ENCODE data around the gene CSNK1G1.

CSNK1G1 gene

DNA sequence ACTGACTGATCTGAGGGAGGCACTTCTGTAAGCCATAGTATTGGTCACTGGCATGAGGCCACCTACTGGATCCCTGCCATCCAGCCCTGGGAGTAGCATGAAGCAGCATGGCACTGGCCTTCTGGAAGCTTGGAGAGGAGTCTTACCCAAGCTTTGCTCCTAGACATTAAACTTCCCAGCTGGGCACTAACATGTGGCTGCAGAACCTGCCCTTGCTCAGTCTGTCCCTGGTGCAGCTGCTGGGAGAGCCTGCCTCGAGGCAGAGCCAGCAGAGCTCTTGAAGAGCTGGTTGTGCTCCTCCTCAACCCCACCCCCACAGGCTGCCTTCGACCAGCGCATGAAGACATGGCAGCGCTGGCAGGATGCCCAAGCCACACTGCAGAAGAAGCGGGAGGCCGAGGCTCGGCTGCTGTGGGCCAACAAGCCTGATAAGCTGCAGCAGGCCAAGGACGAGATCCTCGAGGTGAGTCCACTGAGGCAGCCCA lies 221.6 kb downstream of the CSNK1G1 start:
- H3K4me1 ChIP-seq (ENCODE audit: control insufficient read depth in 1 of 2, insufficient read depth in 2 of 2, low read length in 2 of 2) = no peaks in the 10 kb centered on the region
- H3K27ac ChIP-seq (ENCODE audit: low read depth, low read length) = no peak overlapping the region
- no peak overlapping the region for H4K8ac ChIP-seq (ENCODE audit: low read depth, low read length)
- no CpG with 5 or more reads among the region's 9 CpGs for WGBS (ENCODE audit: extremely low coverage, insufficient coverage, insufficient read length)
- H2BK120ac ChIP-seq (ENCODE audit: insufficient read depth, low read length, poor library complexity) = no peak overlapping the region
- H3K4ac ChIP-seq (ENCODE audit: low read depth, low read length) = no peak overlapping the region
- H3K14ac ChIP-seq (ENCODE audit: low read length) = no peak overlapping the region
- H3K4me3 ChIP-seq (ENCODE audit: low read depth, low read length) = no peak overlapping the region
- H3K9me3 ChIP-seq (ENCODE audit: insufficient read depth, low read depth, low read length) = no peaks in the 10 kb centered on the region
- H2AFZ ChIP-seq (ENCODE audit: insufficient read depth, low read length, poor library complexity) = no peak overlapping the region
- H3K9ac ChIP-seq (ENCODE audit: low read length) = no peak overlapping the region
- H3K36me3 ChIP-seq (ENCODE audit: control insufficient read depth in 1 of 2, insufficient read depth in 2 of 2, low read length in 2 of 2) = peaks cover 48 to 75% of the 10 kb centered on the region in 2 experiments
- no peak overlapping the region for H3K4me2 ChIP-seq (ENCODE audit: low read length)
- no peaks in the 10 kb centered on the region for H3K79me1 ChIP-seq (ENCODE audit: low read length)
- H3K23ac ChIP-seq (ENCODE audit: low read length) = no peak overlapping the region
- H3K27me3 ChIP-seq (ENCODE audit: insufficient read depth, low read length) = no peaks in the 10 kb centered on the region
- no peak overlapping the region for H3K18ac ChIP-seq (ENCODE audit: low read length)
- no peak overlapping the region for H2BK12ac ChIP-seq (ENCODE audit: low read length)
- DNase-seq = no peak
- H2AK5ac ChIP-seq (ENCODE audit: low read length) = no peak overlapping the region
- H2BK5ac ChIP-seq (ENCODE audit: low read depth, low read length, poor library complexity) = no peak overlapping the region
- H4K91ac ChIP-seq (ENCODE audit: low read depth, low read length) = no peak overlapping the region
- H4K12ac ChIP-seq (ENCODE audit: low read depth, low read length) = no peak overlapping the region
- no peaks in the 10 kb centered on the region for H3K79me2 ChIP-seq (ENCODE audit: control insufficient read depth, insufficient read depth, low read length, poor library complexity)

DNA sequence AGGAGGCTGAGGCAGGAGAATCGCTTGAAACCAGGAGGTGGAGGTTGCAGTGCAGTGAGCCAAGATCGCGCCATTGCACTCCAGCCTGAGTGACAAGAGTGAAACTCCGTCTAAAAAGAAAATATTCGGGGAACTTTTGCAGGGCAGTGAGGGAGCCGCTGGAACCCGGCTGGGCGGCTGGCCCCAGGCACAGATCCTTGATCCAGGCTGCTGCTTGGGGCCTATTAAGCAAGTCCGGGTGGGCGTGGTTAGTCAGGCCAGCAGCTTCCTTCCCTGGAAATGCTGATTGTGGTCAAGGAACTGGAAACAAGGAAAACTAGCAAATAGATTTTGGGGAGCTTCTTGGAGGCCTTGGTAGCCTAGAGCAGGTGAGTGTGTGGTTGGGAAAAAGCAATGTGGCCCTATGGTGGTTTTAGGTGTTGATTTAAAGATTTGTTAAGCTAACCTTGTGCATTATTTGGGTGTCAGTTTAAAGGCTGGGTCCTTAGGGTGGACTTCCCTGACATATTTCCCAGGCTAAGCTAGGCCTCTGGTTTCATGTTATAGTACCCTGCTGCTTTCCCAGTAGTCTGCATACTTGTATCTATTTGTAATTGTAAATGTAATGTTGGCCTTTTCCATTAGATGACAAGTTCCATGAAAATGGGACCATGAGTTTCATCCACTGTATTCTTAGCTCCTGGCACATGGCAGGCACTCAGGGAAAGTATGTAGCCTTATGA lies 222.2 kb downstream of the CSNK1G1 start:
- Histone ChIP-seq H3K9me3 (ENCODE audit: insufficient read depth, low read depth, low read length) (no peaks in the 10 kb centered on the region), H2BK5ac (ENCODE audit: low read depth, low read length, poor library complexity) (no peak overlapping the region), H3K27ac (ENCODE audit: low read depth, low read length) (no peak overlapping the region), H3K14ac (ENCODE audit: low read length) (no peak overlapping the region), H3K79me2 (ENCODE audit: control insufficient read depth, insufficient read depth, low read length, poor library complexity) (no peaks in the 10 kb centered on the region), H2BK120ac (ENCODE audit: insufficient read depth, low read length, poor library complexity) (no peak overlapping the region), H3K79me1 (ENCODE audit: low read length) (no peaks in the 10 kb centered on the region), H4K8ac (ENCODE audit: low read depth, low read length) (no peak overlapping the region), H3K4me1 (ENCODE audit: control insufficient read depth in 1 of 2, insufficient read depth in 2 of 2, low read length in 2 of 2) (no peaks in the 10 kb centered on the region), H4K12ac (ENCODE audit: low read depth, low read length) (no peak overlapping the region), H3K9ac (ENCODE audit: low read length) (no peak overlapping the region), H3K18ac (ENCODE audit: low read length) (no peak overlapping the region), H3K4me3 (ENCODE audit: low read depth, low read length) (no peak overlapping the region), H2AK5ac (ENCODE audit: low read length) (no peak overlapping the region), H3K4ac (ENCODE audit: low read depth, low read length) (no peak overlapping the region), H2BK12ac (ENCODE audit: low read length) (no peak overlapping the region), H2AFZ (ENCODE audit: insufficient read depth, low read length, poor library complexity) (no peak overlapping the region), H3K23ac (ENCODE audit: low read length) (no peak overlapping the region), H4K91ac (ENCODE audit: low read depth, low read length) (no peak overlapping the region), H3K4me2 (ENCODE audit: low read length) (no peak overlapping the region), H3K36me3 (ENCODE audit: control insufficient read depth in 1 of 2, insufficient read depth in 2 of 2, low read length in 2 of 2) (peaks cover 48 to 75% of the 10 kb centered on the region in 2 experiments), H3K27me3 (ENCODE audit: insufficient read depth, low read length) (no peaks in the 10 kb centered on the region)
- DNase-seq = peak in 1 of 2 donors; percentile 21
- WGBS (ENCODE audit: extremely low coverage, insufficient coverage, insufficient read length) = no CpG with 5 or more reads among the region's 10 CpGs

DNA sequence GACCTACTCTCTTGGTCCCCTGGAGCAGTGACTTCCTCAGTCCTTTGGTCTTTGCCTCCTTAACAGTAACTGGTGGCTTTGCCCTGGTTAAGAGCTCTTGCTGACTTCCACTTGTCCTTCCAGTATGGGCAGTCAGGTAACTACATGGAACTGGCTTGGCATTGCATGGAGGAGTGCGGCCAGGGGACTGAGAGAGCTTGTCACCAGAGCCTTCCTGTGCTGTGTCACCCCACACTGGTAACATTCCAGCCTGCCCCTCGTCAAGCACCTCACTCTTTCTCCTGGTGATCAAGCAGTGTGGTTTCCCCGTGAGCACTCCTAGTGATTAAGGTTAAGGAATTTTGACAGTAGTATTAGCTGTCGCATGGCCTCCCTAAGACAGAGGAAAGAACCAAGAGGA lies 223.8 kb downstream of the CSNK1G1 start:
- Histone ChIP-seq H3K4me1 (ENCODE audit: control insufficient read depth in 1 of 2, insufficient read depth in 2 of 2, low read length in 2 of 2) (no peaks in the 10 kb centered on the region), H4K91ac (ENCODE audit: low read depth, low read length) (no peak overlapping the region), H2AFZ (ENCODE audit: insufficient read depth, low read length, poor library complexity) (no peak overlapping the region), H3K9ac (ENCODE audit: low read length) (no peak overlapping the region), H2AK5ac (ENCODE audit: low read length) (no peak overlapping the region), H2BK5ac (ENCODE audit: low read depth, low read length, poor library complexity) (no peak overlapping the region), H3K23ac (ENCODE audit: low read length) (no peak overlapping the region), H3K36me3 (ENCODE audit: control insufficient read depth in 1 of 2, insufficient read depth in 2 of 2, low read length in 2 of 2) (peaks cover 43 to 74% of the 10 kb centered on the region in 2 experiments), H3K4me3 (ENCODE audit: low read depth, low read length) (no peak overlapping the region), H3K27me3 (ENCODE audit: insufficient read depth, low read length) (no peaks in the 10 kb centered on the region), H3K27ac (ENCODE audit: low read depth, low read length) (no peak overlapping the region), H3K79me1 (ENCODE audit: low read length) (no peaks in the 10 kb centered on the region), H2BK12ac (ENCODE audit: low read length) (no peak overlapping the region), H3K4me2 (ENCODE audit: low read length) (no peak overlapping the region), H2BK120ac (ENCODE audit: insufficient read depth, low read length, poor library complexity) (no peak overlapping the region), H3K14ac (ENCODE audit: low read length) (no peak overlapping the region), H3K79me2 (ENCODE audit: control insufficient read depth, insufficient read depth, low read length, poor library complexity) (no peaks in the 10 kb centered on the region), H3K4ac (ENCODE audit: low read depth, low read length) (no peak overlapping the region), H3K18ac (ENCODE audit: low read length) (no peak overlapping the region), H3K9me3 (ENCODE audit: insufficient read depth, low read depth, low read length) (no peaks in the 10 kb centered on the region), H4K12ac (ENCODE audit: low read depth, low read length) (no peak overlapping the region), H4K8ac (ENCODE audit: low read depth, low read length) (no peak overlapping the region)
- DNase-seq = no peak
- WGBS (ENCODE audit: extremely low coverage, insufficient coverage, insufficient read length) = no CpG with 5 or more reads among the region's 4 CpGs

DNA sequence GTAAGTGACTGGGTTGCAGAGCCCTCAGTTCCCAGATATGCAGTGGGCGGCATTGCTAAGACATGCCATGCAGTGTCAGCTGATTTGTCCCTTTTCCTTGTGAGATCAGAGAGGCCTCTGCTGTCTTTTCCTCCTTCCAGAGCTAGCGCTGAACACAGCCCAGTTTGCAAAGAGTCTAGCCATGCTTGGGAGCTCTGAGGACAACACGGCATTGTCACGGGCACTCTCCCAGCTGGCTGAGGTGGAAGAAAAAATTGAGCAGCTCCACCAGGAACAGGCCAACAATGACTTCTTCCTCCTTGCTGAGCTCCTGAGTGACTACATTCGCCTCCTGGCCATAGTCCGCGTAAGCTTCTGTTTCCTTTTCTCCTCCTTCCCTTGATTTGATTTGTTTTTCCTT lies 224.4 kb downstream of the CSNK1G1 start:
- Histone ChIP-seq H3K27me3 (ENCODE audit: insufficient read depth, low read length) (no peaks in the 10 kb centered on the region), H3K9ac (ENCODE audit: low read length) (no peak overlapping the region), H3K36me3 (ENCODE audit: control insufficient read depth in 1 of 2, insufficient read depth in 2 of 2, low read length in 2 of 2) (peaks cover 37 to 67% of the 10 kb centered on the region in 2 experiments), H3K4me1 (ENCODE audit: control insufficient read depth in 1 of 2, insufficient read depth in 2 of 2, low read length in 2 of 2) (no peaks in the 10 kb centered on the region), H3K4ac (ENCODE audit: low read depth, low read length) (no peak overlapping the region), H2BK120ac (ENCODE audit: insufficient read depth, low read length, poor library complexity) (no peak overlapping the region), H3K27ac (ENCODE audit: low read depth, low read length) (no peak overlapping the region), H3K79me2 (ENCODE audit: control insufficient read depth, insufficient read depth, low read length, poor library complexity) (no peaks in the 10 kb centered on the region), H2BK12ac (ENCODE audit: low read length) (no peak overlapping the region), H4K8ac (ENCODE audit: low read depth, low read length) (no peak overlapping the region), H4K12ac (ENCODE audit: low read depth, low read length) (no peak overlapping the region), H3K4me3 (ENCODE audit: low read depth, low read length) (no peak overlapping the region), H4K91ac (ENCODE audit: low read depth, low read length) (no peak overlapping the region), H2AFZ (ENCODE audit: insufficient read depth, low read length, poor library complexity) (no peak overlapping the region), H2BK5ac (ENCODE audit: low read depth, low read length, poor library complexity) (no peak overlapping the region), H3K14ac (ENCODE audit: low read length) (no peak overlapping the region), H3K9me3 (ENCODE audit: insufficient read depth, low read depth, low read length) (no peaks in the 10 kb centered on the region), H2AK5ac (ENCODE audit: low read length) (no peak overlapping the region), H3K18ac (ENCODE audit: low read length) (no peak overlapping the region), H3K79me1 (ENCODE audit: low read length) (no peaks in the 10 kb centered on the region), H3K4me2 (ENCODE audit: low read length) (no peak overlapping the region), H3K23ac (ENCODE audit: low read length) (no peak overlapping the region)
- no CpG with 5 or more reads among the region's 7 CpGs for WGBS (ENCODE audit: extremely low coverage, insufficient coverage, insufficient read length)
- DNase-seq = no peak
